Gastroesophageal sphincter (tissue), 3 donors: ENCODE data around the gene ACVR2B.

ENCODE experiments used
- POLR2A ChIP-seq, 2 donors: fragments of 450-650 bp; IDR thresholded peaks; one replicate each; pipeline ENCODE4 v1.6.1; 2017; ENCODE audit warnings: antibody characterized with exemption in 2 of 2, mild to moderate bottlenecking in 2 of 2, moderate library complexity in 1 of 2
- POLR2AphosphoS5 ChIP-seq: sonication (generic); formaldehyde crosslinking; IDR thresholded peaks from one replicate; pipeline ENCODE4 v1.6.1; 2017; ENCODE audit warnings: antibody characterized with exemption
- TF ChIP-seq, protein P1 (sequence below), 4 experiments: fragments of 200-600 bp in 2 of 4; fragments of 450-650 bp in 2 of 4; sonication (generic) in 1 of 4; IDR thresholded peaks; one replicate each; pipeline ENCODE4 v1.5.1; 2017 to 2019; ENCODE audit warnings: antibody characterized with exemption in 4 of 4, mild to moderate bottlenecking in 2 of 4, moderate library complexity in 2 of 4

DNA sequence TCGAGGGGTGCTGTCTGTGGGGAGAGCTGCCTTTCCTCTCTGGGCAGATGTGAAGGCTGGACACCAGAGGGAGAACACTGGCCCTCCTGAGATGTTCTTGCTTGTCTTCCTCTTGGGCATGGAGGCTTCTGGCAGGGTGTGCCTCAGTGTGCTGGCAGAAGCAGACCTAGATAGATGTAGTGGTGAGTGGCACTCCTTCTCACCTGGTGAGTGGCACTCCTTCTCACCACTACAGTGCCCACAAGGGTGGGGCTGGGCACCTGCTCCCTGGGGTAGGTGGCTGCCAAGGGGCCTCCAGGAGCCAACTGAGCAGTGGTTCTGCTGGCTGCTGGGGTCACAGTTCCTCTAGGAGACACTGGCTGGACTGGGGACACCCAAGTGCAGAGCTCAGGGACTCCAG lies 18.7 kb downstream of the ACVR2B start:
- no peak for TF ChIP-seq POLR2A (IDR thresholded peaks at IDR 0.05)
- TF ChIP-seq, protein P1, sequence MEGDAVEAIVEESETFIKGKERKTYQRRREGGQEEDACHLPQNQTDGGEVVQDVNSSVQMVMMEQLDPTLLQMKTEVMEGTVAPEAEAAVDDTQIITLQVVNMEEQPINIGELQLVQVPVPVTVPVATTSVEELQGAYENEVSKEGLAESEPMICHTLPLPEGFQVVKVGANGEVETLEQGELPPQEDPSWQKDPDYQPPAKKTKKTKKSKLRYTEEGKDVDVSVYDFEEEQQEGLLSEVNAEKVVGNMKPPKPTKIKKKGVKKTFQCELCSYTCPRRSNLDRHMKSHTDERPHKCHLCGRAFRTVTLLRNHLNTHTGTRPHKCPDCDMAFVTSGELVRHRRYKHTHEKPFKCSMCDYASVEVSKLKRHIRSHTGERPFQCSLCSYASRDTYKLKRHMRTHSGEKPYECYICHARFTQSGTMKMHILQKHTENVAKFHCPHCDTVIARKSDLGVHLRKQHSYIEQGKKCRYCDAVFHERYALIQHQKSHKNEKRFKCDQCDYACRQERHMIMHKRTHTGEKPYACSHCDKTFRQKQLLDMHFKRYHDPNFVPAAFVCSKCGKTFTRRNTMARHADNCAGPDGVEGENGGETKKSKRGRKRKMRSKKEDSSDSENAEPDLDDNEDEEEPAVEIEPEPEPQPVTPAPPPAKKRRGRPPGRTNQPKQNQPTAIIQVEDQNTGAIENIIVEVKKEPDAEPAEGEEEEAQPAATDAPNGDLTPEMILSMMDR (IDR thresholded peaks at IDR 0.05): no peak
- TF ChIP-seq POLR2AphosphoS5: no peak
